ENCODE data around the gene MUC6. TPM values are rescaled to one million over a fixed set of nuclear protein-coding genes. Genes with fewer than 3 reads are reported as not detected.

MUC6 gene
- total and polyA plus RNA-seq, 2 donors (not counting 3 experiments of a cell fraction or from before 2014, with no cell fraction given), result not detected

DNA sequence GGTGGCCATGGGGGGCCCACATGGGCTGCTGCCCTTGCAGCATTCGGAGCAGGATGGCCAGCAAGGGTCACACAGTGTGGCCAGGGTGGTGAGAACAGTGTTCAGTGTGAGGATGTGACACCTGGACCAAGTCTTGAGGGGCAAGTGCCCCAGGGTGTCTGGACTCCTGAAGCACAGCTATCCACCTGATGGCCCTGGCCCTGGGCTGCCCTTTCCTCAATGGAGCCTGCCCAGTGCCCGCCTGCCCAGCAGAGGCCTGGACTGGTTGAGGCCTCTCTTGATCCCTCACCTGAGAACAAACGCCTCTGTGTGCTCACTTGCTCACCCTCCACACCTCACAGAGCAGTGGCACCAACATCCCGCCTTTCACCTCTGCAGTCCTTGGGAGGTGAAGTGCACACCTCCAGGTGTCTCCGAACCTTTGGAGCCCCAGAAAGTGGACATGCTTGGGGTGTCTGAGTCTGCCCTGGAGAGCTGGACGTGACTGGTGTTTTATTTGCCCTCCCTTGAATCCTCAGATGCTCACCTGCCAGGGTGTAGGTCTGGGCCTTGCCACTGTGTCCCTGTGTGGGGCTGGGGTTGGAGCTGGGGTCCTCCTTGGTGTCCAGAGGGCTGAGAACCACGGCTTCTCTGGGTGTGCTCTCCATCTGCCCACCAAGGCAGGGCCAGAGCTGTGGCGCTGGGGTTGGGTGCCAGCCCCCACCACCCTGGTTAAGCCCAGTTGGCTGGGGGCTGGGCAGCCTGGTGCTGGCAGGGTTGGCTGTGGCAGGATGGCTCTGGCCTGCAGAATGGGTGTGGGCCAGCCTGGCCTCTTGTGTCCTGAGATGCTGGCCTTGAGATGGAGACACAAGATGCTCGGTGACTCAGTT is 34.3 kb upstream of the MUC6 start:
- intact Hi-C loops (cut with micrococcal nuclease) (no loop called here), dilution Hi-C loops (cut with MboI; ENCODE audit: extremely low pct_ligation_motif_present, low sequenced_read_pairs) (no loop called here)
- no peak overlapping the region for H3K4me3 ChIP-seq (replicated peaks in 1 of 3; ENCODE audit: insufficient read depth in 1 of 3, low read depth in 1 of 3, low read length in 3 of 3)
- no peak for FAIRE-seq
- no peak for DNase-seq (ENCODE audit: low read depth, low spot score)
- no peaks in the 10 kb centered on the region for H3K27me3 ChIP-seq (ENCODE audit: control insufficient read depth in 2 of 2, insufficient read depth in 2 of 2, low read length in 2 of 2)
- no peak overlapping the region for H3K4me2 ChIP-seq (ENCODE audit: insufficient read depth, low read length)
- H2AFZ ChIP-seq (ENCODE audit: low read depth, low read length), result no peak overlapping the region
- POLR2A ChIA-PET, result no interaction called here
- no peaks in the 10 kb centered on the region for H3K79me2 ChIP-seq (ENCODE audit: control insufficient read depth, insufficient read depth, low read length)
- no peaks in the 10 kb centered on the region for H3K9me3 ChIP-seq (replicated peaks; ENCODE audit: control insufficient read depth, insufficient read depth, low read length)
- no TSS peak for BruUV-seq (replicated peaks)
- H3K4me1 ChIP-seq (ENCODE audit: control insufficient read depth, extremely low read depth, insufficient read depth, low read length), result peaks cover 9% of the 10 kb centered on the region
- no peak overlapping the region for H3K9ac ChIP-seq (replicated peaks; ENCODE audit: extremely low read depth, insufficient read depth, low read length)
- no peaks in the 10 kb centered on the region for H3K36me3 ChIP-seq (ENCODE audit: control insufficient read depth in 2 of 2, extremely low read depth in 1 of 2, insufficient read depth in 2 of 2, low read length in 2 of 2)
- H4K20me1 ChIP-seq (replicated peaks; ENCODE audit: control insufficient read depth, extremely low read depth, insufficient read depth, low read length), result no peaks in the 10 kb centered on the region
- no peak for TF ChIP-seq POLR2AphosphoS5 (IDR thresholded peaks at IDR 0.05; ENCODE audit: insufficient read depth, low read depth, low read length)
- no peak for TF ChIP-seq JUN (IDR thresholded peaks at IDR 0.05; ENCODE audit: borderline replicate concordance, insufficient read depth, insufficient read length, low read depth)
- CTCF ChIA-PET, result no interaction called here
- no peak overlapping the region for H3K27ac ChIP-seq (ENCODE audit: insufficient read depth, low read depth, low read length)
- no peaks in the 10 kb centered on the region for H3K9me1 ChIP-seq (replicated peaks; ENCODE audit: control insufficient read depth, extremely low read depth, insufficient read depth, low read length)

DNA sequence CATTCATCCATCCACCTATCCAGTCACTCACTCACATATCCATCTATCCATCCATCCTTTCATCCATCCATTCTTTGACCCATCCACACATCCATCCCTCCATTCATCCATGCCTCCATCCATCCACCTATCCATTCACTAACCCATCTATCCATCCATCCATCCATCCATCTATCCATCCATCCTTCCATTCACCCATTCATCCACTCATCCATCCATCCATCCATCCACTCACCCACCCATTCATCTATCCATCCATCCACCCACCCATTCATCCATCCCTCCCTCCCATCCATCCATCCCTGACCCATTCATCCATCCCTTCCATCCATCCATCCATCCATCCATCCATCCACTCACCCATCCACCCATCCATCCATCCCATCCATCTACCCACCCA is 33.2 kb upstream of the MUC6 start:
- H3K79me2 ChIP-seq (ENCODE audit: control insufficient read depth, insufficient read depth, low read length), result no peaks in the 10 kb centered on the region
- intact Hi-C loops (cut with micrococcal nuclease) (no loop called here), dilution Hi-C loops (cut with MboI; ENCODE audit: extremely low pct_ligation_motif_present, low sequenced_read_pairs) (no loop called here)
- H3K4me2 ChIP-seq (ENCODE audit: insufficient read depth, low read length), result no peak overlapping the region
- H3K9me3 ChIP-seq (replicated peaks; ENCODE audit: control insufficient read depth, insufficient read depth, low read length), result no peaks in the 10 kb centered on the region
- BruUV-seq (replicated peaks), result no TSS peak
- TF ChIP-seq FOS (IDR thresholded peaks at IDR 0.05; ENCODE audit: borderline replicate concordance, insufficient read depth, low read length) (no peak), POLR2AphosphoS5 (IDR thresholded peaks at IDR 0.05; ENCODE audit: insufficient read depth, low read depth, low read length) (no peak), POLR2A (IDR thresholded peaks at IDR 0.05; ENCODE audit: low read depth, low read length) (no peak), MYC (IDR thresholded peaks at IDR 0.05; ENCODE audit: low read depth, low read length) (no peak), EZH2 (IDR thresholded peaks at IDR 0.05; ENCODE audit: borderline replicate concordance, low read depth, low read length, severe bottlenecking) (no peak), JUN (IDR thresholded peaks at IDR 0.05; ENCODE audit: borderline replicate concordance, insufficient read depth, insufficient read length, low read depth) (no peak), GATA2 (IDR thresholded peaks at IDR 0.05; ENCODE audit: insufficient read depth, insufficient read length, low read depth, low read length) (no peak)
- TF ChIP-seq, protein P1, sequence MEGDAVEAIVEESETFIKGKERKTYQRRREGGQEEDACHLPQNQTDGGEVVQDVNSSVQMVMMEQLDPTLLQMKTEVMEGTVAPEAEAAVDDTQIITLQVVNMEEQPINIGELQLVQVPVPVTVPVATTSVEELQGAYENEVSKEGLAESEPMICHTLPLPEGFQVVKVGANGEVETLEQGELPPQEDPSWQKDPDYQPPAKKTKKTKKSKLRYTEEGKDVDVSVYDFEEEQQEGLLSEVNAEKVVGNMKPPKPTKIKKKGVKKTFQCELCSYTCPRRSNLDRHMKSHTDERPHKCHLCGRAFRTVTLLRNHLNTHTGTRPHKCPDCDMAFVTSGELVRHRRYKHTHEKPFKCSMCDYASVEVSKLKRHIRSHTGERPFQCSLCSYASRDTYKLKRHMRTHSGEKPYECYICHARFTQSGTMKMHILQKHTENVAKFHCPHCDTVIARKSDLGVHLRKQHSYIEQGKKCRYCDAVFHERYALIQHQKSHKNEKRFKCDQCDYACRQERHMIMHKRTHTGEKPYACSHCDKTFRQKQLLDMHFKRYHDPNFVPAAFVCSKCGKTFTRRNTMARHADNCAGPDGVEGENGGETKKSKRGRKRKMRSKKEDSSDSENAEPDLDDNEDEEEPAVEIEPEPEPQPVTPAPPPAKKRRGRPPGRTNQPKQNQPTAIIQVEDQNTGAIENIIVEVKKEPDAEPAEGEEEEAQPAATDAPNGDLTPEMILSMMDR (IDR thresholded peaks at IDR 0.05; ENCODE audit: extremely low read depth in 1 of 2, insufficient read depth in 1 of 2, low read depth in 1 of 2, low read length in 2 of 2), result no peak
- TF ChIP-seq, protein P2, sequence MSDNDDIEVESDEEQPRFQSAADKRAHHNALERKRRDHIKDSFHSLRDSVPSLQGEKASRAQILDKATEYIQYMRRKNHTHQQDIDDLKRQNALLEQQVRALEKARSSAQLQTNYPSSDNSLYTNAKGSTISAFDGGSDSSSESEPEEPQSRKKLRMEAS (IDR thresholded peaks at IDR 0.05; ENCODE audit: insufficient read depth, insufficient read length), result no peak
- no peaks in the 10 kb centered on the region for H3K27me3 ChIP-seq (ENCODE audit: control insufficient read depth in 2 of 2, insufficient read depth in 2 of 2, low read length in 2 of 2)
- POLR2A ChIA-PET, result no interaction called here
- CTCF ChIA-PET, result no interaction called here
- H3K4me3 ChIP-seq (replicated peaks in 1 of 3; ENCODE audit: insufficient read depth in 1 of 3, low read depth in 1 of 3, low read length in 3 of 3), result no peak overlapping the region
- no peak overlapping the region for H3K9ac ChIP-seq (replicated peaks; ENCODE audit: extremely low read depth, insufficient read depth, low read length)
- H2AFZ ChIP-seq (ENCODE audit: low read depth, low read length), result no peak overlapping the region
- FAIRE-seq (no peak), DNase-seq (ENCODE audit: low read depth, low spot score) (no peak)
- peaks cover 9% of the 10 kb centered on the region for H3K4me1 ChIP-seq (ENCODE audit: control insufficient read depth, extremely low read depth, insufficient read depth, low read length)
- no peaks in the 10 kb centered on the region for H4K20me1 ChIP-seq (replicated peaks; ENCODE audit: control insufficient read depth, extremely low read depth, insufficient read depth, low read length)
- H3K36me3 ChIP-seq (ENCODE audit: control insufficient read depth in 2 of 2, extremely low read depth in 1 of 2, insufficient read depth in 2 of 2, low read length in 2 of 2), result no peaks in the 10 kb centered on the region
- H3K9me1 ChIP-seq (replicated peaks; ENCODE audit: control insufficient read depth, extremely low read depth, insufficient read depth, low read length), result no peaks in the 10 kb centered on the region
- H3K27ac ChIP-seq (ENCODE audit: insufficient read depth, low read depth, low read length), result no peak overlapping the region
